Measurements from ENCODE around the gene ACTN2.

ACTN2 gene

GRCh38 chr1:236753964-236754363, 67.7 kb downstream of the ACTN2 start:
- intact Hi-C loops (cut with DNase I; ENCODE audit: low total_unique reads): loop anchor here (10.0 kb wide), 1 partner anchor 641 kb away; no protein-coding TSS in a partner anchor
- TF ChIP-seq CTCF (IDR thresholded peaks at IDR 0.05): no peak
- H3K27ac ChIP-seq: no peak overlapping the region
- H3K4me3 ChIP-seq: no peak overlapping the region
- peaks cover 16 to 45% (median 41%) of the 10 kb centered on the region in 3 donors for H3K36me3 ChIP-seq
- no peaks in the 10 kb centered on the region for H3K27me3 ChIP-seq
- H3K9me3 ChIP-seq: no peaks in the 10 kb centered on the region
- H3K4me1 ChIP-seq: no peaks in the 10 kb centered on the region
- no peak for DNase-seq

- no peak overlapping the region for H3K4me3 ChIP-seq
Observed at GRCh38 chr1:236754525-236755210, 68.4 kb downstream of the ACTN2 start.

GRCh38 chr1:236757640-236758039, 71.3 kb downstream of the ACTN2 start:
- H3K27ac ChIP-seq: no peak overlapping the region

More at GRCh38 chr1:236754525-236755210, 68.4 kb downstream of the ACTN2 start:
- intact Hi-C loops (cut with DNase I; ENCODE audit: low total_unique reads): loop anchor here (10.0 kb wide), 1 partner anchor 640 kb away; no protein-coding TSS in a partner anchor
- no peak for DNase-seq
- Histone ChIP-seq H3K27me3 (no peaks in the 10 kb centered on the region), H3K9me3 (no peaks in the 10 kb centered on the region), H3K36me3 (peaks cover 16 to 38% (median 34%) of the 10 kb centered on the region in 3 donors), H3K4me1 (no peaks in the 10 kb centered on the region), H3K27ac (no peak overlapping the region)
- TF ChIP-seq CTCF (IDR thresholded peaks at IDR 0.05): no peak

GRCh38 chr1:236759252-236759859, 73.1 kb downstream of the ACTN2 start:
- intact Hi-C loops (cut with DNase I; ENCODE audit: low total_unique reads): loop anchor here (10.0 kb wide), 1 partner anchor 635 kb away; no protein-coding TSS in a partner anchor

More at GRCh38 chr1:236757640-236758039, 71.3 kb downstream of the ACTN2 start:
- no peak overlapping the region for H3K4me3 ChIP-seq
- no peak for TF ChIP-seq CTCF (IDR thresholded peaks at IDR 0.05)
- intact Hi-C loops (cut with DNase I; ENCODE audit: low total_unique reads): loop anchor here (10.0 kb wide), 1 partner anchor 637 kb away; no protein-coding TSS in a partner anchor
- H3K27me3 ChIP-seq: no peaks in the 10 kb centered on the region
- H3K9me3 ChIP-seq: no peaks in the 10 kb centered on the region
- H3K4me1 ChIP-seq: no peaks in the 10 kb centered on the region
- peaks cover 16 to 34% (median 34%) of the 10 kb centered on the region in 3 donors for H3K36me3 ChIP-seq
- no peak for DNase-seq

GRCh38 chr1:236760480-236760879, 74.2 kb downstream of the ACTN2 start:
- Histone ChIP-seq H3K27ac (no peak overlapping the region), H3K27me3 (no peaks in the 10 kb centered on the region), H3K9me3 (no peaks in the 10 kb centered on the region), H3K36me3 (peaks cover under 1 to 22% (median 12%) of the 10 kb centered on the region in 3 donors), H3K4me1 (no peaks in the 10 kb centered on the region), H3K4me3 (no peak overlapping the region)
- intact Hi-C loops (cut with DNase I; ENCODE audit: low total_unique reads): loop anchor here (10.0 kb wide), 1 partner anchor 114 kb away; no protein-coding TSS in a partner anchor
- no peak for TF ChIP-seq CTCF (IDR thresholded peaks at IDR 0.05)
- DNase-seq: no peak

More at GRCh38 chr1:236759252-236759859, 73.1 kb downstream of the ACTN2 start:
- Histone ChIP-seq H3K4me1 (no peaks in the 10 kb centered on the region), H3K36me3 (peaks cover 10 to 33% (median 23%) of the 10 kb centered on the region in 3 donors), H3K4me3 (no peak overlapping the region), H3K9me3 (no peaks in the 10 kb centered on the region), H3K27me3 (no peaks in the 10 kb centered on the region), H3K27ac (no peak overlapping the region)
- DNase-seq: no peak
- peak; percentile 53 to 66 for TF ChIP-seq CTCF (IDR thresholded peaks at IDR 0.05)

All from tibial artery (tissue), 4 donors.